Measurements from ENCODE around the gene EIF3I. TPM values are rescaled to one million over a fixed set of nuclear protein-coding genes. Genes with fewer than 3 reads are reported as not detected.

The EIF3I gene
- polyA plus RNA-seq, 2 of the 4 experiments (the other 2 are of a cell fraction) = 300 to 318 TPM

GRCh38 chr1:32224285-32224684 lies 2.1 kb downstream of the EIF3I start:
- DNase-seq (ENCODE audit: low read depth in 1 of 2, low spot score in 1 of 2) = no peak
- no peak for ATAC-seq
- TF ChIP-seq HEYL (CRISPR knock-in tag; IDR thresholded peaks at IDR 0.05) (no peak), KDM5A (IDR thresholded peaks at IDR 0.05) (no peak), ESRRA (IDR thresholded peaks at IDR 0.05; ENCODE audit: borderline replicate concordance, low read length) (no peak), EHMT2 (IDR thresholded peaks at IDR 0.05; ENCODE audit: low read depth) (no peak), POLR2A (IDR thresholded peaks at IDR 0.05; ENCODE audit: low read length) (no peak), FOSL2 (IDR thresholded peaks at IDR 0.05) (no peak), FOSL2 (CRISPR knock-in tag; IDR thresholded peaks at IDR 0.05) (no peak), E2F6 (IDR thresholded peaks at IDR 0.05; ENCODE audit: borderline replicate concordance, low read depth) (no peak), RFX5 (IDR thresholded peaks at IDR 0.05) (no peak), HES2 (IDR thresholded peaks at IDR 0.05) (no peak), EP300 (IDR thresholded peaks at IDR 0.05) (no peak), CEBPB (IDR thresholded peaks at IDR 0.05) (no peak), HOXA7 (CRISPR knock-in tag; IDR thresholded peaks at IDR 0.05) (no peak), RNF2 (IDR thresholded peaks at IDR 0.05; ENCODE audit: borderline replicate concordance, low read depth) (no peak), NPAS2 (CRISPR knock-in tag; IDR thresholded peaks at IDR 0.05; ENCODE audit: borderline replicate concordance) (no peak), BHLHE40 (IDR thresholded peaks at IDR 0.05; ENCODE audit: low read depth, low read length) (no peak)
- TF ChIP-seq, protein P1, sequence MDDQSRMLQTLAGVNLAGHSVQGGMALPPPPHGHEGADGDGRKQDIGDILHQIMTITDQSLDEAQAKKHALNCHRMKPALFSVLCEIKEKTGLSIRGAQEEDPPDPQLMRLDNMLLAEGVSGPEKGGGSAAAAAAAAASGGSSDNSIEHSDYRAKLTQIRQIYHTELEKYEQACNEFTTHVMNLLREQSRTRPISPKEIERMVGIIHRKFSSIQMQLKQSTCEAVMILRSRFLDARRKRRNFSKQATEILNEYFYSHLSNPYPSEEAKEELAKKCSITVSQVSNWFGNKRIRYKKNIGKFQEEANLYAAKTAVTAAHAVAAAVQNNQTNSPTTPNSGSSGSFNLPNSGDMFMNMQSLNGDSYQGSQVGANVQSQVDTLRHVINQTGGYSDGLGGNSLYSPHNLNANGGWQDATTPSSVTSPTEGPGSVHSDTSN (IDR thresholded peaks at IDR 0.05) = no peak
- TF ChIP-seq, protein P2, sequence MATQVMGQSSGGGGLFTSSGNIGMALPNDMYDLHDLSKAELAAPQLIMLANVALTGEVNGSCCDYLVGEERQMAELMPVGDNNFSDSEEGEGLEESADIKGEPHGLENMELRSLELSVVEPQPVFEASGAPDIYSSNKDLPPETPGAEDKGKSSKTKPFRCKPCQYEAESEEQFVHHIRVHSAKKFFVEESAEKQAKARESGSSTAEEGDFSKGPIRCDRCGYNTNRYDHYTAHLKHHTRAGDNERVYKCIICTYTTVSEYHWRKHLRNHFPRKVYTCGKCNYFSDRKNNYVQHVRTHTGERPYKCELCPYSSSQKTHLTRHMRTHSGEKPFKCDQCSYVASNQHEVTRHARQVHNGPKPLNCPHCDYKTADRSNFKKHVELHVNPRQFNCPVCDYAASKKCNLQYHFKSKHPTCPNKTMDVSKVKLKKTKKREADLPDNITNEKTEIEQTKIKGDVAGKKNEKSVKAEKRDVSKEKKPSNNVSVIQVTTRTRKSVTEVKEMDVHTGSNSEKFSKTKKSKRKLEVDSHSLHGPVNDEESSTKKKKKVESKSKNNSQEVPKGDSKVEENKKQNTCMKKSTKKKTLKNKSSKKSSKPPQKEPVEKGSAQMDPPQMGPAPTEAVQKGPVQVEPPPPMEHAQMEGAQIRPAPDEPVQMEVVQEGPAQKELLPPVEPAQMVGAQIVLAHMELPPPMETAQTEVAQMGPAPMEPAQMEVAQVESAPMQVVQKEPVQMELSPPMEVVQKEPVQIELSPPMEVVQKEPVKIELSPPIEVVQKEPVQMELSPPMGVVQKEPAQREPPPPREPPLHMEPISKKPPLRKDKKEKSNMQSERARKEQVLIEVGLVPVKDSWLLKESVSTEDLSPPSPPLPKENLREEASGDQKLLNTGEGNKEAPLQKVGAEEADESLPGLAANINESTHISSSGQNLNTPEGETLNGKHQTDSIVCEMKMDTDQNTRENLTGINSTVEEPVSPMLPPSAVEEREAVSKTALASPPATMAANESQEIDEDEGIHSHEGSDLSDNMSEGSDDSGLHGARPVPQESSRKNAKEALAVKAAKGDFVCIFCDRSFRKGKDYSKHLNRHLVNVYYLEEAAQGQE (IDR thresholded peaks at IDR 0.05) = no peak
- ChIA-PET POLR2A (no interaction called here), CTCF (interaction anchor here (0.7 to 5.3 kb wide), 4 partner anchors 8 to 92 kb away, joined by 3 to 30 read pairs (median 5); partner anchors contain the start of gene FAM167B)
- Histone ChIP-seq H3K27ac (no peak overlapping the region), H3K4me1 (peaks cover 18% of the 10 kb centered on the region), H3K4me3 (no peak overlapping the region), H3K9me3 (no peaks in the 10 kb centered on the region), H3K4me2 (no peak overlapping the region)
- WGBS (ENCODE audit: missing lambda C conversion rate) = 99% methylated on average over 4 of the region's 4 CpGs
- no peak for FAIRE-seq

DNA sequence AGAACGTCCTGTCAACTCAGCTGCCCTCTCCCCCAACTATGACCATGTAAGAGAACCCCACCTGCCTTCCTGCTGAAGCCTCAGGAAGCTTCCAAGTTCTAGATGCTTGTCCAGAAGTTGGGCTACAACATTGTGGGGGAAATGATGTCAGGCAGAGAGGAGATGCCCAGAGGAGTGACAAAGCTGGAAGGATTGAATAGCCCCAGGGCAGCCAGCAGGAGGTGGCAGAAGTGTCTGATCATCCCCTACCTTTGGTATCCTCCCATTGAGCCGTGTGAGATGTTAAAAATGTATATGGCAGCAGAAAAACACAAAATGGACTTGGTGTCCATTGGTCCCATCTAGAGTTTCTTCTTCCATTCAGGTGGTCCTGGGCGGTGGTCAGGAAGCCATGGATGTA lies 6.6 kb downstream of the EIF3I start:
- POLR2A ChIA-PET = interaction anchor here (0.9 kb wide), 1 partner anchor 12 kb away, joined by 5 read pairs; no protein-coding TSS in a partner anchor
- no peak for DNase-seq (ENCODE audit: low read depth in 1 of 2, low spot score in 1 of 2)
- TF ChIP-seq, protein P3, sequence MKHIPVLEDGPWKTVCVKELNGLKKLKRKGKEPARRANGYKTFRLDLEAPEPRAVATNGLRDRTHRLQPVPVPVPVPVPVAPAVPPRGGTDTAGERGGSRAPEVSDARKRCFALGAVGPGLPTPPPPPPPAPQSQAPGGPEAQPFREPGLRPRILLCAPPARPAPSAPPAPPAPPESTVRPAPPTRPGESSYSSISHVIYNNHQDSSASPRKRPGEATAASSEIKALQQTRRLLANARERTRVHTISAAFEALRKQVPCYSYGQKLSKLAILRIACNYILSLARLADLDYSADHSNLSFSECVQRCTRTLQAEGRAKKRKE (CRISPR knock-in tag; IDR thresholded peaks at IDR 0.05; ENCODE audit: low read depth) = no peak
- no peak for TF ChIP-seq MAFK (IDR thresholded peaks at IDR 0.05; ENCODE audit: partially characterized antibody)
- FAIRE-seq = no peak
- H3K9me3 ChIP-seq = no peaks in the 10 kb centered on the region
- WGBS (ENCODE audit: missing lambda C conversion rate) = 79% methylated on average over 3 of the region's 3 CpGs
- H3K4me1 ChIP-seq = peaks cover 4% of the 10 kb centered on the region; the same call in 2 of the 3 replicates
- ATAC-seq = no peak
- no peak overlapping the region for H3K4me3 ChIP-seq
- CTCF ChIA-PET = interaction anchor here (1.2 to 5.3 kb wide), 5 partner anchors 12 to 20 kb away, joined by 3 to 30 read pairs (median 5); no protein-coding TSS in a partner anchor
- no peak overlapping the region for H3K4me2 ChIP-seq
- H3K27ac ChIP-seq = no peak overlapping the region

Measured in A549 (cell line).